Progenitor cell of endocrine pancreas (in vitro differentiated cells): ENCODE results near the gene GPR152. TPM values are rescaled to one million over a fixed set of nuclear protein-coding genes. Genes with fewer than 3 reads are reported as not detected.
A peak's percentile ranks its signal among the peaks of the same experiment; 100 is the strongest.

ENCODE experiments used
- DNase-seq: peaks from one replicate; pipeline ENCODE4 v3.0.0; 2021; ENCODE audit warnings: low spot score; ENCODE audit not compliant: unreplicated experiment
- H3K27ac Mint-ChIP-seq: 2 replicates; pipeline ENCODE4 v1.8.0; 2021; ENCODE audit warnings: mild to moderate bottlenecking, moderate library complexity, mixed read lengths
- H3K27me3 Mint-ChIP-seq: 2 replicates; pipeline ENCODE4 v1.8.0; 2021; ENCODE audit warnings: mixed read lengths
- H3K36me3 Mint-ChIP-seq: 2 replicates; pipeline ENCODE4 v1.8.0; 2022; ENCODE audit warnings: mixed read lengths; ENCODE audit not compliant: insufficient read depth
- H3K4me1 Mint-ChIP-seq: 2 replicates; pipeline ENCODE4 v1.8.0; 2021; ENCODE audit warnings: low read depth, mixed read lengths
- H3K4me3 Mint-ChIP-seq: 2 replicates; pipeline ENCODE4 v1.8.0; 2021; ENCODE audit warnings: low read depth, mild to moderate bottlenecking, moderate library complexity, mixed read lengths
- H3K9me3 Mint-ChIP-seq: 2 replicates; pipeline ENCODE4 v1.8.0; 2021; ENCODE audit warnings: low read depth, mixed read lengths
- total RNA-seq: library from RNA; stranded (reverse); gene quantifications from 2 replicates; pipeline ENCODE4 v1.2.1, GENCODE V29; 2021
- TF ChIP-seq, protein P1 (sequence below): fragments of 200-600 bp; sonication (generic); IDR thresholded peaks from one replicate; pipeline ENCODE4 v1.5.0; 2021; ENCODE audit warnings: antibody characterized with exemption, mild to moderate bottlenecking; ENCODE audit not compliant: unreplicated experiment

The GPR152 gene
- total RNA-seq, 1 donor from 2014 or later: not detected

DNA sequence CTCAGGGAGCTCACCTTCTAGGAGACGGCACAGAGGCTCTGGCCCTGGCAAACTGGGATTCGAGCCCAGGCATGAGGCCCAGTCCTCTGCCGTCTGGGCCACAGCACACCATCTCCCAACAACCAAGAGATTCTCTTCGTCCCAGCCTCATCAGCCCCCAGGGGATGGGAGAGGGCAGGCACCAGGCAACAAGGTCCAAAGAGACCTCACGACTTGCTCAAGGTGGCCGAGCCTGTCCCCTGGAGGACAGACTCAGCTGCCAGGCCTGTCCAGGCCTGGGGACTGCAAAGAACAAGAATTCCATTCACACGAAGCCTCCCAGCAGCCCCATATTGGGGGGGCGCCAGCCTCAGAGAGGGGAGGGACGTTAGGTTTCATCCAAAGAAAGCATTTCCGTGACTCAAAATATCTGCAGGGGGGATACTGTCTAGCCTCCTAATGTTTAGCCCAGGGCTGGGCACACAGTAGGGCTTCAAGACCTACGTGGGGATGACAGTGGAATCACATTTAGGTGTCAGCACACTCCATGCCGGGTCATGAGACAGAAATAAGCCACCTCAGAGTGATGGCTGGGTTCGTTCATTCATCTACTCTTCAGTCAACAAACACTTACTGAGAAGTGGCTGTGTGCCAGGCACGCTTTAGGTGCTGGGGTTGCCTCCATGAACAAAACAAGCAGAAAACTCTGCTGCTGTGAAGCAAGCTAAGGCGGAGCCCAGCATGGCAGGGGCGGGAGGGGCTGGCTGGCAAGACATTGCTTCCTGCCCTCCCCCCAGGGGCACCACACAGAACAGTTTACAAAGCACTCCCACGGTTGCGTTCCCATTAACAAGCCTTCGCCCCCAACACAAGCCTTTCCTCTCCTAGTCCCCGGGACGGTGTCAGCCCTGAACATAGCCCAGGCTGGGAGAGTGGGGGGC lies 35.9 kb downstream of the GPR152 start:
- no peak overlapping the region for H3K27ac Mint-ChIP-seq
- peaks cover 32% of the 10 kb centered on the region for H3K27me3 Mint-ChIP-seq
- H3K9me3 Mint-ChIP-seq: no peaks in the 10 kb centered on the region
- TF ChIP-seq, protein P1, sequence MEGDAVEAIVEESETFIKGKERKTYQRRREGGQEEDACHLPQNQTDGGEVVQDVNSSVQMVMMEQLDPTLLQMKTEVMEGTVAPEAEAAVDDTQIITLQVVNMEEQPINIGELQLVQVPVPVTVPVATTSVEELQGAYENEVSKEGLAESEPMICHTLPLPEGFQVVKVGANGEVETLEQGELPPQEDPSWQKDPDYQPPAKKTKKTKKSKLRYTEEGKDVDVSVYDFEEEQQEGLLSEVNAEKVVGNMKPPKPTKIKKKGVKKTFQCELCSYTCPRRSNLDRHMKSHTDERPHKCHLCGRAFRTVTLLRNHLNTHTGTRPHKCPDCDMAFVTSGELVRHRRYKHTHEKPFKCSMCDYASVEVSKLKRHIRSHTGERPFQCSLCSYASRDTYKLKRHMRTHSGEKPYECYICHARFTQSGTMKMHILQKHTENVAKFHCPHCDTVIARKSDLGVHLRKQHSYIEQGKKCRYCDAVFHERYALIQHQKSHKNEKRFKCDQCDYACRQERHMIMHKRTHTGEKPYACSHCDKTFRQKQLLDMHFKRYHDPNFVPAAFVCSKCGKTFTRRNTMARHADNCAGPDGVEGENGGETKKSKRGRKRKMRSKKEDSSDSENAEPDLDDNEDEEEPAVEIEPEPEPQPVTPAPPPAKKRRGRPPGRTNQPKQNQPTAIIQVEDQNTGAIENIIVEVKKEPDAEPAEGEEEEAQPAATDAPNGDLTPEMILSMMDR: no peak
- peaks cover 5% of the 10 kb centered on the region for H3K4me1 Mint-ChIP-seq
- H3K36me3 Mint-ChIP-seq: no peaks in the 10 kb centered on the region
- no peak overlapping the region for H3K4me3 Mint-ChIP-seq
- DNase-seq: no peak

DNA sequence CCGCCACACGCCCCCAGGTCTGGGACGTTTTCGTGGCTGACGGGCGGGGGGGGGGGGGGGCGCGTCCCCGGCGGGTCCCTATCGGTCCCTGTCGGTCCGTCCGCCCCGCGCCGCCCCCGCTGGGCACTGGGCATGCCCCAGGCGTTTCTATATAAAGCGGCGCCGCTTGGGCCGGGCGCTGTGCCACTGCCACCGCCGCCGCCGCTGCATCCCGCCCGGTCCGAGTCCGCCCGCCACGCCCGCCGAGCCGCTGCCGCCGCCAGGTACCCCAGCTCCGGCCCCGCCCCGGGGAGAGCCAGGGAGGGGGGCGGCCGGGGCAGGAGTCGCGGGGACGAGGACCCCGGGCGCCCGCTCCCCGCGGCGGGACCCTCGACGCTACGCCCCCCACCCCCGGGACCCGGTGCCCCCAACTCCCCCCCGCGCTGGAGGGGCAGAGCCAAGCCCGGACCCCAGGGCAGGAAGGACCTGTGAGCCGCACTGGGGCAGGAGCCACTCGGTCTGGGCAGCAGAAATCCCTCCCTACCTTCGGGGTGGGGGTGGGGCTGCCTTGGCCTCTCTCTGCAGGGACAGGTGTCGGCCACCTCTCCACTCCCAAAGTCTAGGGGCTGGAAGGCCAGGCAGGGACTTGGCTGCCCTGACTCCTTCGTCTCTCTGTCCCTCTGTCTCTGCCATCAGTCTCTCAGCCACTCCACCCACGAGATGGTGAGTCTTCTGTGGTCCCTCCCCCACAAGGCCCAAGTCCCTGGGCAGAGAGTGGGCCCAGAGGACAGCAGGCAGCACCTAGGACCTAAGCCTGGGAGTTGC lies 36.8 kb downstream of the GPR152 start, which contains the start of gene CARNS1:
Gene CARNS1, plus strand, starts transcription at position 178 of the 804 bp plus-strand sequence. Its CDS starts 522 bp downstream, at position 700.
- TF ChIP-seq, protein P1: no peak
- Mint-ChIP-seq H3K4me3 (peak within 1 kb of the TSS; percentile 57), H3K36me3 (no peaks in the 10 kb centered on the region), H3K4me1 (peaks cover 4% of the 10 kb centered on the region), H3K27me3 (peaks cover 35% of the 10 kb centered on the region), H3K9me3 (no peaks in the 10 kb centered on the region), H3K27ac (no peak within 1 kb of the TSS)
- DNase-seq: no peak

GRCh38 chr11:67413266-67413849 lies 39.2 kb downstream of the GPR152 start:
- Mint-ChIP-seq H3K4me3 (no peak overlapping the region), H3K4me1 (peaks cover 5% of the 10 kb centered on the region), H3K27me3 (peaks cover 37% of the 10 kb centered on the region), H3K27ac (no peak overlapping the region), H3K36me3 (no peaks in the 10 kb centered on the region), H3K9me3 (no peaks in the 10 kb centered on the region)
- TF ChIP-seq, protein P1: no peak
- no peak for DNase-seq

GRCh38 chr11:67412495-67413179 lies 39.9 kb downstream of the GPR152 start:
- Mint-ChIP-seq H3K4me3 (no peak overlapping the region), H3K36me3 (no peaks in the 10 kb centered on the region), H3K4me1 (peaks cover 5% of the 10 kb centered on the region), H3K9me3 (no peaks in the 10 kb centered on the region), H3K27me3 (peaks cover 38% of the 10 kb centered on the region), H3K27ac (no peak overlapping the region)
- TF ChIP-seq, protein P1: no peak
- no peak for DNase-seq

DNA sequence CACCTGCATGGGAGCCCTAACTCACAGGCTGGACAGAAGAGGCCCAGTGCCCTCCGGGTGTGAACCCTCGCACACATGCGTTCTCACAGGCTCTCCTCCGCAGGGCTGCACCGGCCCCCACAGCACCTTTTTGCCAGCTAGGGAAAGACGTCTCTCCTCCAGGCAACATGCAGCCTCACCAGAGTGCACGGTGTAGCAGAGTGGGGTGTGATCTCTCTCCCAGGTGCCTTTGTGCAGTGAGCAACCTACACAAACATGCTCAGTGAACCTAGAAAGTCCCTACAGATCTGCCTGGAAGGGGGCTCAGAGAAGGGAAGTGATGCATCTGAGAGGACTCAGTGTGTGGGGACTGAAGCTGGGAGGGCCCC lies 40.8 kb downstream of the GPR152 start:
- peaks cover 45% of the 10 kb centered on the region for H3K27me3 Mint-ChIP-seq
- no peaks in the 10 kb centered on the region for H3K9me3 Mint-ChIP-seq

More for the DNA sequence above, 40.8 kb downstream of the GPR152 start:
- Mint-ChIP-seq H3K27ac (no peak overlapping the region), H3K4me3 (no peak overlapping the region), H3K36me3 (no peaks in the 10 kb centered on the region), H3K4me1 (peaks cover 5% of the 10 kb centered on the region)
- TF ChIP-seq, protein P1: no peak
- no peak for DNase-seq
